Endothelial cell of umbilical vein (primary cell): ENCODE measurements around the gene UPP1. TPM values are rescaled to one million over a fixed set of nuclear protein-coding genes. Genes with fewer than 3 reads are reported as not detected.

Source experiments
- BruUV-seq: library from RNA; stranded (reverse); fragments of 400-500 nt; replicated peaks from 2 replicates; lab custom pipeline; 2021; lab: Mats Ljungman, UMichigan
- CTCF ChIA-PET: fragments of 300-600, 350-600 bp; sonication (Branson Sonifier 250); formaldehyde crosslinking; loops from one replicate; lab custom pipeline; 2021; ENCODE audit warnings: antibody characterized with exemption, inconsistent platforms; lab: Charles Lee
- POLR2A ChIA-PET: fragments of 300-600, 350-600 bp; sonication (Branson Sonifier 250); formaldehyde crosslinking; loops from one replicate; lab custom pipeline; 2021; ENCODE audit warnings: antibody characterized with exemption, inconsistent platforms; lab: Charles Lee
- DNase-seq: peaks from one replicate; pipeline ENCODE4 v3.0.0-alpha.2; 2011; ENCODE audit warnings: low read depth, low spot score
- FAIRE-seq: peaks from 2 replicates; lab custom pipeline; 2011; peaks lifted over from hg19 to GRCh38; lab: Jason Lieb, UNC
- H2AFZ ChIP-seq: 2 replicates; pipeline ENCODE4 v1.6.0; 2012; ENCODE audit warnings: low read depth, low read length, control low read depth, inconsistent platforms
- H3K27ac ChIP-seq: 2 replicates; pipeline ENCODE4 v1.5.1; 2011; ENCODE audit warnings: low read depth, mild to moderate bottlenecking, control low read depth, low read length, moderate library complexity; ENCODE audit not compliant: insufficient read depth
- H3K27me3 ChIP-seq, 2 experiments: 2 replicates each; pipeline versions ENCODE4 v1.6.0 to v1.6.1; 2011; ENCODE audit warnings: low read length in 2 of 2, mixed read lengths in 1 of 2; ENCODE audit not compliant: control insufficient read depth in 2 of 2, insufficient read depth in 2 of 2
- H3K36me3 ChIP-seq, 2 experiments: 2 replicates in 1 of 2; 3 replicates in 1 of 2; pipeline ENCODE4 v1.5.1; 2011; ENCODE audit warnings: low read length in 2 of 2, mild to moderate bottlenecking in 1 of 2, moderate library complexity in 1 of 2; ENCODE audit not compliant: control insufficient read depth in 2 of 2, insufficient read depth in 2 of 2; ENCODE audit errors: extremely low read depth in 1 of 2
- H3K4me1 ChIP-seq: 3 replicates; pipeline ENCODE4 v1.5.1; 2011; ENCODE audit warnings: mild to moderate bottlenecking, low read length; ENCODE audit not compliant: control insufficient read depth, insufficient read depth; ENCODE audit errors: extremely low read depth
- H3K4me2 ChIP-seq: 2 replicates; pipeline ENCODE4 v1.6.1; 2011; ENCODE audit warnings: low read length, control low read depth, mixed read lengths; ENCODE audit not compliant: insufficient read depth
- H3K4me3 ChIP-seq, 3 experiments: fragments of 200-600 bp in 1 of 3; sonication (generic), shearing (Covaris generic) in 1 of 3; replicated peaks in 1 of 3; 2 replicates each; pipeline ENCODE4 v1.5.1; 2011 to 2016; ENCODE audit warnings: control low read depth in 3 of 3, low read length in 3 of 3, mild to moderate bottlenecking in 2 of 3, inconsistent platforms in 1 of 3, low read depth in 1 of 3, moderate library complexity in 1 of 3; ENCODE audit not compliant: insufficient read depth in 1 of 3
- H3K79me2 ChIP-seq: 2 replicates; pipeline ENCODE4 v1.6.0; 2012; ENCODE audit warnings: low read length, inconsistent platforms; ENCODE audit not compliant: control insufficient read depth, insufficient read depth
- H3K9ac ChIP-seq: replicated peaks from 2 replicates; pipeline ENCODE3; 2011; ENCODE audit warnings: low read length, control low read depth; ENCODE audit not compliant: insufficient read depth; ENCODE audit errors: extremely low read depth
- H3K9me1 ChIP-seq: replicated peaks from 3 replicates; pipeline ENCODE4 v1.6.0; 2011; ENCODE audit warnings: mild to moderate bottlenecking, low read length; ENCODE audit not compliant: control insufficient read depth, insufficient read depth; ENCODE audit errors: extremely low read depth
- H3K9me3 ChIP-seq: replicated peaks from 2 replicates; pipeline ENCODE4 v1.5.1; 2012; ENCODE audit warnings: low read length, inconsistent platforms; ENCODE audit not compliant: control insufficient read depth, insufficient read depth
- H4K20me1 ChIP-seq: replicated peaks from 2 replicates; pipeline ENCODE3; 2011; ENCODE audit warnings: mild to moderate bottlenecking, low read length; ENCODE audit not compliant: control insufficient read depth, insufficient read depth; ENCODE audit errors: extremely low read depth
- EZH2 ChIP-seq: IDR thresholded peaks from 2 replicates; pipeline ENCODE4 v1.6.1; 2012; ENCODE audit warnings: borderline replicate concordance, low read depth, mild to moderate bottlenecking, moderate library complexity, low read length, inconsistent platforms; ENCODE audit not compliant: severe bottlenecking
- FOS ChIP-seq: IDR thresholded peaks from 2 replicates; pipeline ENCODE4 v1.6.1; 2011; ENCODE audit warnings: mild to moderate bottlenecking, low read length, moderate library complexity, borderline replicate concordance; ENCODE audit not compliant: insufficient read depth
- GATA2 ChIP-seq: IDR thresholded peaks from 2 replicates; pipeline ENCODE4 v1.7.0; 2011; ENCODE audit warnings: low read depth, mild to moderate bottlenecking, moderate library complexity, mixed read lengths, low read length; ENCODE audit not compliant: insufficient read length, insufficient read depth
- JUN ChIP-seq: IDR thresholded peaks from 2 replicates; pipeline ENCODE4 v1.6.1; 2011; ENCODE audit warnings: borderline replicate concordance, low read depth; ENCODE audit not compliant: insufficient read length, insufficient read depth
- MYC ChIP-seq: IDR thresholded peaks from one replicate; pipeline ENCODE4 v1.6.1; 2011; ENCODE audit warnings: mild to moderate bottlenecking, low read depth, low read length
- POLR2A ChIP-seq: IDR thresholded peaks from 2 replicates; pipeline ENCODE4 v1.6.1; 2012; ENCODE audit warnings: low read depth, mild to moderate bottlenecking, control low read depth, low read length
- POLR2AphosphoS5 ChIP-seq: IDR thresholded peaks from 2 replicates; pipeline ENCODE4 v1.6.1; 2012; ENCODE audit warnings: low read depth, mild to moderate bottlenecking, control low read depth, low read length, moderate library complexity; ENCODE audit not compliant: insufficient read depth
- dilution Hi-C: fragments of 300-500 bp; cut with MboI; formaldehyde crosslinking; loops from one replicate; pipeline ENCODE4 v1.15.0; 2019; ENCODE audit warnings: low sequenced_read_pairs; ENCODE audit not compliant: extremely low pct_ligation_motif_present
- intact Hi-C: fragments of 100-400 bp; cut with micrococcal nuclease; formaldehyde crosslinking; loops from one replicate; pipeline ENCODE4 v1.10.0; 2022
- polyA plus RNA-seq, 4 experiments: library from polyadenylated mRNA; depleted of rRNA in 3 of 4; stranded (reverse) in 3 of 4; unstranded in 1 of 4; fragments of >200 nt; gene quantifications; 2 replicates each; pipeline versions ENCODE4 v1.2.1 to v1.2.3, GENCODE V29; 2011 to 2012; ENCODE audit warnings: missing spikeins in 1 of 4
- total RNA-seq: library from RNA; stranded (reverse); gene quantifications from 2 replicates; pipeline ENCODE4 v1.2.3, GENCODE V29; 2021
- TF ChIP-seq, protein P1 (sequence below), 2 donors: IDR thresholded peaks; 1 replicate in 1 of 2; 2 replicates in 1 of 2; pipeline ENCODE4 v1.5.1; 2011; ENCODE audit warnings: low read length in 2 of 2, mild to moderate bottlenecking in 2 of 2, moderate library complexity in 2 of 2, control low read depth in 1 of 2, inconsistent platforms in 1 of 2, low read depth in 1 of 2; ENCODE audit not compliant: insufficient read depth in 1 of 2; ENCODE audit errors: extremely low read depth in 1 of 2
- TF ChIP-seq, protein P2 (sequence below): IDR thresholded peaks from 2 replicates; pipeline ENCODE4 v1.6.1; 2011; ENCODE audit not compliant: insufficient read depth, insufficient read length

The UPP1 gene
- total and polyA plus RNA-seq, 2 donors (not counting 3 experiments of a cell fraction or from before 2014, with no cell fraction given): 60.7 to 66.0 TPM

DNA sequence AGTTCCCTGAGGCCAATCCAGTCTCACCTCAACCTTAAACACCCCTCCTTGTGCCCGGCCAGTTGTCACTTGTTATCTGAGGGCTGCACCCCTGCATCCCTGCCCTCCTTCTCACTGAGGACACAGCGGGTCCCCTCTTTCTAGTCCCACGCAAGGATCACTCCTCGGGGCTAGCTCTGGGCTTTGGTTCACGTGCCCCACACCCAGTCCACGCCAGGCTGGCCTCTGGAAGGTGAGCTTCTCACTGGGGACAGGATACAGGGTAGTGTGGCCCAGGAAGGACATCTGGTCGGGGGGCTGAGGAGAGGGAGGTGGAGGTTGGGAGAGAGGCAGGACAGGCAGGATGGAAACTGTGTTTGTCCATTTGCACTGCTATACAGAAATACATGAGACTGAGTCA, 25.5 kb downstream of the UPP1 start:
- Histone ChIP-seq H3K27ac (no peak overlapping the region), H3K4me1 (no peaks in the 10 kb centered on the region), H3K9me3 (no peaks in the 10 kb centered on the region), H3K9me1 (no peaks in the 10 kb centered on the region), H3K79me2 (no peaks in the 10 kb centered on the region), H4K20me1 (no peaks in the 10 kb centered on the region), H3K4me3 (no peak overlapping the region), H3K9ac (no peak overlapping the region), H3K27me3 (no peaks in the 10 kb centered on the region), H3K36me3 (no peaks in the 10 kb centered on the region), H3K4me2 (no peak overlapping the region), H2AFZ (no peak overlapping the region)
- CTCF ChIA-PET: interaction anchor here (1.2 to 3.2 kb wide), 2 partner anchors 123 to 125 kb away, joined by 3 to 13 read pairs; no protein-coding TSS in a partner anchor
- dilution Hi-C loops (no loop called here), intact Hi-C loops (loop anchor here (5.0 to 10.0 kb wide), 2 partner anchors 222 to 850 kb away; no protein-coding TSS in a partner anchor)
- no peak for DNase-seq
- TF ChIP-seq, protein P1, sequence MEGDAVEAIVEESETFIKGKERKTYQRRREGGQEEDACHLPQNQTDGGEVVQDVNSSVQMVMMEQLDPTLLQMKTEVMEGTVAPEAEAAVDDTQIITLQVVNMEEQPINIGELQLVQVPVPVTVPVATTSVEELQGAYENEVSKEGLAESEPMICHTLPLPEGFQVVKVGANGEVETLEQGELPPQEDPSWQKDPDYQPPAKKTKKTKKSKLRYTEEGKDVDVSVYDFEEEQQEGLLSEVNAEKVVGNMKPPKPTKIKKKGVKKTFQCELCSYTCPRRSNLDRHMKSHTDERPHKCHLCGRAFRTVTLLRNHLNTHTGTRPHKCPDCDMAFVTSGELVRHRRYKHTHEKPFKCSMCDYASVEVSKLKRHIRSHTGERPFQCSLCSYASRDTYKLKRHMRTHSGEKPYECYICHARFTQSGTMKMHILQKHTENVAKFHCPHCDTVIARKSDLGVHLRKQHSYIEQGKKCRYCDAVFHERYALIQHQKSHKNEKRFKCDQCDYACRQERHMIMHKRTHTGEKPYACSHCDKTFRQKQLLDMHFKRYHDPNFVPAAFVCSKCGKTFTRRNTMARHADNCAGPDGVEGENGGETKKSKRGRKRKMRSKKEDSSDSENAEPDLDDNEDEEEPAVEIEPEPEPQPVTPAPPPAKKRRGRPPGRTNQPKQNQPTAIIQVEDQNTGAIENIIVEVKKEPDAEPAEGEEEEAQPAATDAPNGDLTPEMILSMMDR (IDR thresholded peaks at IDR 0.05; ENCODE audit: extremely low read depth in 1 of 2, insufficient read depth in 1 of 2, low read depth in 1 of 2, low read length in 2 of 2): no peak
- no peak for FAIRE-seq
- no TSS peak for BruUV-seq
- POLR2A ChIA-PET: no interaction called here

DNA sequence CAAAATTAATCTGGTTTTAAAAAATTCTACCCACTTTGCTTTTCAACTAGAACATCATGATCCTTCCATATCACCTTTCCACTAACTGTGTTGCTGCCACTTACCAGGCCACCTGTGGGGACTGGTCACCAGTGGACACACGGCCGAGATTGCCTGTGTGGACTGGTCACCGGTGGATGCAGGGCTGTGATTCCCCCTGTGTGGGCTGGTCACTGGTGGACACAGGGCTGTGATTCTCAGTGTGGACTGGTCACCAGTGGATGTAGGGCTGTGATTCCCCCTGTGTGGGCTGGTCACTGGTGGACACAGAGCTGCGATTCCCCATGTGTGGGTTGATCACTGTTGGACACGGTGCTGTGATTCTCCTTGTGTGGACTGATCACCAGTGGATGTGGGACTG, 27.0 kb downstream of the UPP1 start:
- Histone ChIP-seq H3K4me2 (no peak overlapping the region), H3K9ac (no peak overlapping the region), H3K79me2 (no peaks in the 10 kb centered on the region), H4K20me1 (no peaks in the 10 kb centered on the region), H3K9me1 (no peaks in the 10 kb centered on the region), H3K27ac (no peak overlapping the region), H3K36me3 (no peaks in the 10 kb centered on the region), H2AFZ (no peak overlapping the region), H3K9me3 (no peaks in the 10 kb centered on the region), H3K4me1 (no peaks in the 10 kb centered on the region), H3K27me3 (no peaks in the 10 kb centered on the region), H3K4me3 (no peak overlapping the region)
- POLR2A ChIA-PET: no interaction called here
- TF ChIP-seq FOS (no peak), POLR2A (no peak), POLR2AphosphoS5 (no peak), GATA2 (no peak), JUN (no peak), EZH2 (no peak), MYC (no peak)
- TF ChIP-seq, protein P2, sequence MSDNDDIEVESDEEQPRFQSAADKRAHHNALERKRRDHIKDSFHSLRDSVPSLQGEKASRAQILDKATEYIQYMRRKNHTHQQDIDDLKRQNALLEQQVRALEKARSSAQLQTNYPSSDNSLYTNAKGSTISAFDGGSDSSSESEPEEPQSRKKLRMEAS: no peak
- TF ChIP-seq, protein P1 (IDR thresholded peaks at IDR 0.05; ENCODE audit: extremely low read depth in 1 of 2, insufficient read depth in 1 of 2, low read depth in 1 of 2, low read length in 2 of 2): no peak
- intact Hi-C loops (loop anchor here (10.0 kb wide), 1 partner anchor 851 kb away; no protein-coding TSS in a partner anchor), dilution Hi-C loops (no loop called here)
- FAIRE-seq (no peak), DNase-seq (no peak)
- CTCF ChIA-PET: no interaction called here
- no TSS peak for BruUV-seq
